Panc1 (cell line): ENCODE results near the gene PLCH1.

Source experiments
- POLR2AphosphoS5 ChIP-seq: IDR thresholded peaks from 2 replicates; pipeline ENCODE4 v1.6.1; 2012; ENCODE audit warnings: mild to moderate bottlenecking, low read depth, low read length, moderate library complexity
- SIN3A ChIP-seq: IDR thresholded peaks from 2 replicates; pipeline ENCODE4 v1.6.1; 2012; ENCODE audit warnings: low read depth, mild to moderate bottlenecking, low read length, moderate library complexity, borderline replicate concordance; ENCODE audit not compliant: insufficient read depth
- TCF7L2 ChIP-seq: IDR thresholded peaks from 2 replicates; pipeline ENCODE4 v1.6.1; 2011; ENCODE audit warnings: mild to moderate bottlenecking, low read depth, low read length, inconsistent platforms
- TF ChIP-seq, protein P1 (sequence below): fragments of 450-650 bp; IDR thresholded peaks from 2 replicates; pipeline ENCODE4 v1.5.1; 2017; ENCODE audit warnings: mild to moderate bottlenecking
- TF ChIP-seq, protein P2 (sequence below), 2 experiments: IDR thresholded peaks; 2 replicates each; pipeline ENCODE4 v1.6.1; 2011 to 2012; ENCODE audit warnings: low read depth in 2 of 2, control low read depth in 1 of 2, low read length in 1 of 2, mild to moderate bottlenecking in 1 of 2, moderate library complexity in 1 of 2; ENCODE audit not compliant: insufficient read depth in 1 of 2

DNA sequence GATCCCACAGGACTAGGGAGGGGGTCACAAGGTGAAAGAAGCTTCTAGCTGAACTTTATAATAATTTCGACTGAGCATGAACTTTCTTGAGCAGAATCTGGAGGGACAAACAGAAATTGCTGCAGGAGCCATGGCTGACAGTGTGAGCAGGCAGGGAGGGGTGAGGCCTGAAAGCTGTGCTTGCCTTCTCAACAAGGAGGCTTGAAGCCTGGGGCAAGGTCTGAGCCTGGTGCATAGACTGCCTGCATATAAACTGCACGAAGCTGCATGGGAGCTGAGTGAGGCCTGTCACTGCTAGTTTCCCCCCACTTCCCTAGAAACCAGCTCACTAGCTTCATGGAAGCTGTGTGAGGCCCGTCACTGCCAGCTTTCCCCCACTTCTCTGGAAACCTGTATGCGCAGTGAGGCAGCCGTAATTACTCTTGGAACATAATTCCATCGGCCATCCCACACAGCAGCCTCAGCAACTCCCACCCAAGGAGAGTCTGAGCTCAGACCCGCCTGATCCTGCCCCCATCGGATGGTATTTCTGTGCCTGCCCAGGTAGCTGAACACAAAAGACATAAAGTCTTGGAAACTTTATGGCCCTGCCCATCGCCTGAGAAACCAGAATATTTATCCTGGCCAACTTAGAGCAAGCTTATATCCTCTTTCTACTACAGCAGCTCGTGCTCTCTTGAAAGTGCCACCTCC lies 136.5 kb downstream of the PLCH1 start:
- TF ChIP-seq, protein P1, sequence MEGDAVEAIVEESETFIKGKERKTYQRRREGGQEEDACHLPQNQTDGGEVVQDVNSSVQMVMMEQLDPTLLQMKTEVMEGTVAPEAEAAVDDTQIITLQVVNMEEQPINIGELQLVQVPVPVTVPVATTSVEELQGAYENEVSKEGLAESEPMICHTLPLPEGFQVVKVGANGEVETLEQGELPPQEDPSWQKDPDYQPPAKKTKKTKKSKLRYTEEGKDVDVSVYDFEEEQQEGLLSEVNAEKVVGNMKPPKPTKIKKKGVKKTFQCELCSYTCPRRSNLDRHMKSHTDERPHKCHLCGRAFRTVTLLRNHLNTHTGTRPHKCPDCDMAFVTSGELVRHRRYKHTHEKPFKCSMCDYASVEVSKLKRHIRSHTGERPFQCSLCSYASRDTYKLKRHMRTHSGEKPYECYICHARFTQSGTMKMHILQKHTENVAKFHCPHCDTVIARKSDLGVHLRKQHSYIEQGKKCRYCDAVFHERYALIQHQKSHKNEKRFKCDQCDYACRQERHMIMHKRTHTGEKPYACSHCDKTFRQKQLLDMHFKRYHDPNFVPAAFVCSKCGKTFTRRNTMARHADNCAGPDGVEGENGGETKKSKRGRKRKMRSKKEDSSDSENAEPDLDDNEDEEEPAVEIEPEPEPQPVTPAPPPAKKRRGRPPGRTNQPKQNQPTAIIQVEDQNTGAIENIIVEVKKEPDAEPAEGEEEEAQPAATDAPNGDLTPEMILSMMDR = no peak
- no peak for TF ChIP-seq POLR2AphosphoS5
- TF ChIP-seq, protein P2, sequence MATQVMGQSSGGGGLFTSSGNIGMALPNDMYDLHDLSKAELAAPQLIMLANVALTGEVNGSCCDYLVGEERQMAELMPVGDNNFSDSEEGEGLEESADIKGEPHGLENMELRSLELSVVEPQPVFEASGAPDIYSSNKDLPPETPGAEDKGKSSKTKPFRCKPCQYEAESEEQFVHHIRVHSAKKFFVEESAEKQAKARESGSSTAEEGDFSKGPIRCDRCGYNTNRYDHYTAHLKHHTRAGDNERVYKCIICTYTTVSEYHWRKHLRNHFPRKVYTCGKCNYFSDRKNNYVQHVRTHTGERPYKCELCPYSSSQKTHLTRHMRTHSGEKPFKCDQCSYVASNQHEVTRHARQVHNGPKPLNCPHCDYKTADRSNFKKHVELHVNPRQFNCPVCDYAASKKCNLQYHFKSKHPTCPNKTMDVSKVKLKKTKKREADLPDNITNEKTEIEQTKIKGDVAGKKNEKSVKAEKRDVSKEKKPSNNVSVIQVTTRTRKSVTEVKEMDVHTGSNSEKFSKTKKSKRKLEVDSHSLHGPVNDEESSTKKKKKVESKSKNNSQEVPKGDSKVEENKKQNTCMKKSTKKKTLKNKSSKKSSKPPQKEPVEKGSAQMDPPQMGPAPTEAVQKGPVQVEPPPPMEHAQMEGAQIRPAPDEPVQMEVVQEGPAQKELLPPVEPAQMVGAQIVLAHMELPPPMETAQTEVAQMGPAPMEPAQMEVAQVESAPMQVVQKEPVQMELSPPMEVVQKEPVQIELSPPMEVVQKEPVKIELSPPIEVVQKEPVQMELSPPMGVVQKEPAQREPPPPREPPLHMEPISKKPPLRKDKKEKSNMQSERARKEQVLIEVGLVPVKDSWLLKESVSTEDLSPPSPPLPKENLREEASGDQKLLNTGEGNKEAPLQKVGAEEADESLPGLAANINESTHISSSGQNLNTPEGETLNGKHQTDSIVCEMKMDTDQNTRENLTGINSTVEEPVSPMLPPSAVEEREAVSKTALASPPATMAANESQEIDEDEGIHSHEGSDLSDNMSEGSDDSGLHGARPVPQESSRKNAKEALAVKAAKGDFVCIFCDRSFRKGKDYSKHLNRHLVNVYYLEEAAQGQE (IDR thresholded peaks at IDR 0.05; ENCODE audit: insufficient read depth in 1 of 2, low read depth in 2 of 2, low read length in 1 of 2) = no peak
- TF ChIP-seq TCF7L2 = no peak
- no peak for TF ChIP-seq SIN3A
